ENCODE data around the gene RAP2B. TPM values are rescaled to one million over a fixed set of nuclear protein-coding genes. Genes with fewer than 3 reads are reported as not detected.

RAP2B gene
- total and polyA plus RNA-seq, 4 donors = 1.3 to 7.8 (median 3.2) TPM

GRCh38 chr3:153163756-153164550, 1.9 kb downstream of the RAP2B start:
- Histone ChIP-seq H3K36me3 (ENCODE audit: control insufficient read depth in 4 of 4, insufficient read depth in 3 of 4, low read depth in 1 of 4, low read length in 3 of 4) (no peaks in the 10 kb centered on the region), H3K27ac (ENCODE audit: low read depth in 1 of 2, low read length in 2 of 2) (peak overlapping the region in 1 of 2 donors; percentile 3), H3K9ac (ENCODE audit: low read depth in 1 of 2, low read length in 2 of 2) (peak overlapping the region in 1 of 2 donors; percentile 23), H3K4me1 (ENCODE audit: control insufficient read depth in 4 of 4, insufficient read depth in 4 of 4, low read length in 3 of 4) (peaks cover 5 to 34% (median 20%) of the 10 kb centered on the region in 4 donors), H3K4me3 (ENCODE audit: low read depth in 1 of 3, low read length in 3 of 3) (peak overlapping the region; percentile 9 to 98 (median 12)), H3K9me3 (ENCODE audit: control insufficient read depth in 4 of 4, low read length in 3 of 4) (no peaks in the 10 kb centered on the region), H3K27me3 (ENCODE audit: control insufficient read depth in 4 of 4, insufficient read depth in 4 of 4, low read length in 3 of 4) (no peaks in the 10 kb centered on the region)
- WGBS = 34% methylated on average over 5 of the region's 5 CpGs
- no peak for DNase-seq (ENCODE audit: low spot score)
- no peak for TF ChIP-seq JUND (IDR thresholded peaks at IDR 0.05)
- no peak for TF ChIP-seq RXRA (IDR thresholded peaks at IDR 0.05)
- TF ChIP-seq RAD21 (IDR thresholded peaks at IDR 0.05) = no peak
- no peak for TF ChIP-seq TAF1 (conservative IDR thresholded peaks at IDR 0.05)
- TF ChIP-seq NR2F2 (IDR thresholded peaks at IDR 0.05) = no peak
- no peak for TF ChIP-seq REST (IDR thresholded peaks at IDR 0.05)
- no peak for TF ChIP-seq ATF3 (IDR thresholded peaks at IDR 0.05)
- no peak for TF ChIP-seq SP1 (IDR thresholded peaks at IDR 0.05)
- TF ChIP-seq YY1 (IDR thresholded peaks at IDR 0.05) = no peak
- TF ChIP-seq HNF4A (conservative IDR thresholded peaks at IDR 0.05) = no peak
- TF ChIP-seq MAX (IDR thresholded peaks at IDR 0.05) = no peak
- no peak for TF ChIP-seq FOXA1 (IDR thresholded peaks at IDR 0.05)
- no peak for TF ChIP-seq ZBTB33 (IDR thresholded peaks at IDR 0.05)
- no peak for TF ChIP-seq GABPA (IDR thresholded peaks at IDR 0.05 in 1 of 2, conservative IDR thresholded peaks at IDR 0.05 in 1 of 2)

- Histone ChIP-seq H3K9me3 (ENCODE audit: control insufficient read depth in 4 of 4, low read length in 3 of 4) (no peaks in the 10 kb centered on the region), H3K27me3 (ENCODE audit: control insufficient read depth in 4 of 4, insufficient read depth in 4 of 4, low read length in 3 of 4) (no peaks in the 10 kb centered on the region), H3K4me3 (ENCODE audit: low read depth in 1 of 3, low read length in 3 of 3) (no peak overlapping the region), H3K4me1 (ENCODE audit: control insufficient read depth in 4 of 4, insufficient read depth in 4 of 4, low read length in 3 of 4) (peaks cover 5 to 24% (median 16%) of the 10 kb centered on the region in 4 donors), H3K9ac (ENCODE audit: low read depth in 1 of 2, low read length in 2 of 2) (no peak overlapping the region), H3K36me3 (ENCODE audit: control insufficient read depth in 4 of 4, insufficient read depth in 3 of 4, low read depth in 1 of 4, low read length in 3 of 4) (no peaks in the 10 kb centered on the region), H3K27ac (ENCODE audit: low read depth in 1 of 2, low read length in 2 of 2) (no peak overlapping the region)
- DNase-seq (ENCODE audit: low spot score) = no peak
- TF ChIP-seq FOXA1 (IDR thresholded peaks at IDR 0.05) = no peak
- TF ChIP-seq RAD21 (IDR thresholded peaks at IDR 0.05) = peak; percentile 26 to 50
Observed at GRCh38 chr3:153165261-153165681, 3.2 kb downstream of the RAP2B start.

Data from liver (tissue), 9 donors.